HepG2 (cell line): ENCODE data around the gene VAMP8. TPM values are rescaled to one million over a fixed set of nuclear protein-coding genes. Genes with fewer than 3 reads are reported as not detected.
A peak's percentile ranks its signal among the peaks of the same experiment; 100 is the strongest.

Experiments used
- ADNP ChIP-seq: sonication (generic); formaldehyde crosslinking; IDR thresholded peaks from 2 replicates; pipeline ENCODE4 v1.4.0; 2020; ENCODE audit warnings: missing genetic modification reagents
- ARID4A ChIP-seq: sonication (generic); formaldehyde crosslinking; IDR thresholded peaks from 2 replicates; pipeline ENCODE4 v1.5.0; 2020; ENCODE audit warnings: mild to moderate bottlenecking, missing genetic modification reagents, borderline replicate concordance
- ATF7 ChIP-seq, 2 experiments: fragments of 450-650 bp in 1 of 2; sonication (generic) in 1 of 2; formaldehyde crosslinking in 1 of 2; IDR thresholded peaks; 2 replicates each; pipeline versions ENCODE4 v1.4.0 to v1.6.1; 2016 to 2020; ENCODE audit warnings: antibody characterized with exemption in 1 of 2, mild to moderate bottlenecking in 1 of 2, missing genetic modification reagents in 1 of 2
- HCFC1 ChIP-seq: fragments of 150-350 bp; IDR thresholded peaks from 2 replicates; pipeline ENCODE4 v1.6.1; 2014; ENCODE audit warnings: low read depth, low read length
- HDAC1 ChIP-seq: sonication (generic); formaldehyde crosslinking; IDR thresholded peaks from 2 replicates; pipeline ENCODE4 v1.5.1; 2020; ENCODE audit warnings: mild to moderate bottlenecking, missing genetic modification reagents
- ISL2 ChIP-seq: sonication (generic); formaldehyde crosslinking; IDR thresholded peaks from 2 replicates; pipeline ENCODE4 v1.5.0; 2020; ENCODE audit warnings: missing genetic modification reagents
- KAT2B ChIP-seq: fragments of 150-350 bp; IDR thresholded peaks from 2 replicates; pipeline ENCODE4 v1.6.1; 2014; ENCODE audit warnings: low read depth, low read length, borderline replicate concordance
- KAT7 ChIP-seq: IDR thresholded peaks from 2 replicates; pipeline ENCODE4 v1.6.1; 2018; ENCODE audit warnings: borderline replicate concordance, missing compliant biosample characterization
- KMT2B ChIP-seq: IDR thresholded peaks from 2 replicates; pipeline ENCODE4 v1.6.1; 2016; ENCODE audit warnings: missing genetic modification reagents, missing compliant biosample characterization
- MTF2 ChIP-seq: sonication (generic); formaldehyde crosslinking; IDR thresholded peaks from 2 replicates; pipeline ENCODE4 v1.5.0; 2020; ENCODE audit warnings: missing genetic modification reagents, borderline replicate concordance
- MZF1 ChIP-seq: sonication (generic); formaldehyde crosslinking; IDR thresholded peaks from 2 replicates; pipeline ENCODE4 v1.8.1; 2023; ENCODE audit warnings: mild to moderate bottlenecking, missing genetic modification reagents, borderline replicate concordance
- NR2F2 ChIP-seq: IDR thresholded peaks from 2 replicates; pipeline ENCODE4 v1.6.1; 2012; ENCODE audit warnings: low read depth, inconsistent platforms, borderline replicate concordance
- PAXIP1 ChIP-seq: sonication (generic); formaldehyde crosslinking; conservative IDR thresholded peaks from 2 replicates; pipeline ENCODE4 v1.4.0; 2020; ENCODE audit warnings: mild to moderate bottlenecking, missing genetic modification reagents, moderate library complexity
- POLR2AphosphoS2 ChIP-seq: IDR thresholded peaks from 2 replicates; pipeline ENCODE4 v1.6.1; 2011; ENCODE audit warnings: low read depth, low read length, improper control_type of control experiment
- PRPF4 ChIP-seq: fragments of 200-400 bp; formaldehyde crosslinking; IDR thresholded peaks from 2 replicates; pipeline ENCODE4 v1.6.1; 2016; ENCODE audit warnings: low read length, low read depth; ENCODE audit not compliant: poor library complexity, severe bottlenecking
- RAD51 ChIP-seq: fragments of 450-650 bp; IDR thresholded peaks from 2 replicates; pipeline ENCODE4 v1.6.1; 2016; ENCODE audit warnings: borderline replicate concordance
- ZFP1 ChIP-seq: IDR thresholded peaks from 2 replicates; pipeline ENCODE4 v1.6.1; 2016
- ZNF451 ChIP-seq: sonication (generic); formaldehyde crosslinking; IDR thresholded peaks from 2 replicates; pipeline ENCODE4 v1.5.0; 2020; ENCODE audit warnings: mild to moderate bottlenecking, missing genetic modification reagents
- ZNF577 ChIP-seq: sonication (generic); formaldehyde crosslinking; IDR thresholded peaks from 2 replicates; pipeline ENCODE4 v1.4.0; 2020; ENCODE audit warnings: mild to moderate bottlenecking, low read depth, missing genetic modification reagents, borderline replicate concordance
- ZNF580 ChIP-seq: IDR thresholded peaks from 2 replicates; pipeline ENCODE4 v1.6.1; 2016; ENCODE audit warnings: low read depth, borderline replicate concordance
- ZNF644 ChIP-seq: IDR thresholded peaks from 2 replicates; pipeline ENCODE4 v1.6.1; 2016; ENCODE audit warnings: low read depth
- ZSCAN31 ChIP-seq: sonication (generic); formaldehyde crosslinking; IDR thresholded peaks from 2 replicates; pipeline ENCODE4 v1.5.0; 2020; ENCODE audit warnings: low read depth, mild to moderate bottlenecking, missing genetic modification reagents
- ZZZ3 ChIP-seq: sonication (generic); formaldehyde crosslinking; IDR thresholded peaks from 2 replicates; pipeline ENCODE4 v1.4.0; 2020; ENCODE audit warnings: missing genetic modification reagents, mild to moderate bottlenecking, borderline replicate concordance
- polyA plus RNA-seq, 8 experiments: library from polyadenylated mRNA; depleted of rRNA in 3 of 8; stranded (reverse) in 7 of 8; unstranded in 1 of 8; fragments of >200 nt; fragmentation: Illumina TruSeq in 4 of 8; extraction: Trizol in 4 of 8; gene quantifications; 2 replicates each; pipeline versions ENCODE4 v1.2.1 to v1.2.3, GENCODE V29; 2011 to 2016; ENCODE audit warnings: low read depth in 4 of 8, missing spikeins in 1 of 8, mixed read lengths in 1 of 8; ENCODE audit not compliant: insufficient read depth in 1 of 8
- total RNA-seq, 5 experiments: library from RNA; depleted of rRNA; stranded (reverse); fragments of >200 nt; fragmentation: Illumina TruSeq; extraction: Trizol; gene quantifications; 2 replicates each; pipeline ENCODE4 v1.2.3, GENCODE V29; 2016; ENCODE audit warnings: low read depth in 1 of 5

Gene VAMP8
- total and polyA plus RNA-seq, 2 of the 13 experiments (the other 11 are each of a cell fraction or from before 2014, with no cell fraction given): 83.3 to 157 TPM

- no peak for TF ChIP-seq ZZZ3 (CRISPR knock-in tag)
- no peak for TF ChIP-seq PRPF4
- peak; percentile 90 for TF ChIP-seq ARID4A
- 0 out of 2 replicates have a peak, but pooled peaks have one; percentile 4 for TF ChIP-seq ZFP1 (CRISPR knock-in tag)
- peak; percentile 88 for TF ChIP-seq HCFC1
- peak; percentile 48; the same call in 1 of the 2 replicates for TF ChIP-seq NR2F2
- TF ChIP-seq KMT2B (CRISPR knock-in tag): 0 out of 2 replicates have a peak, but pooled peaks have one; percentile 10
- no peak for TF ChIP-seq POLR2AphosphoS2
- no peak for TF ChIP-seq ZNF644 (CRISPR knock-in tag)
- peak; percentile 83 for TF ChIP-seq HDAC1 (CRISPR knock-in tag)
- TF ChIP-seq MTF2 (CRISPR knock-in tag): peak; percentile 60; the same call in 1 of the 2 replicates
- no peak for TF ChIP-seq KAT2B
- TF ChIP-seq KAT7 (CRISPR knock-in tag): no peak; the same call in 1 of the 2 replicates
- peak; percentile 71; the same call in 1 of the 2 replicates for TF ChIP-seq ZSCAN31 (CRISPR knock-in tag)
- TF ChIP-seq RAD51: no peak
- no peak for TF ChIP-seq ISL2 (CRISPR knock-in tag)
- TF ChIP-seq ZNF580 (CRISPR knock-in tag): peak; percentile 58; the same call in 1 of the 2 replicates
- no peak for TF ChIP-seq ATF7 (IDR thresholded peaks at IDR 0.05)
- TF ChIP-seq ATF7 (CRISPR knock-in tag; IDR thresholded peaks at IDR 0.05): no peak
- TF ChIP-seq MZF1 (CRISPR knock-in tag): no peak
- TF ChIP-seq ZNF577 (CRISPR knock-in tag): no peak
- no peak for TF ChIP-seq ADNP (CRISPR knock-in tag)
- no peak for TF ChIP-seq PAXIP1 (CRISPR knock-in tag)
- peak; percentile 87; the same call in 1 of the 2 replicates for TF ChIP-seq ZNF451
Observed at GRCh38 chr2:85602476-85603234, 25.3 kb downstream of the VAMP8 start, which contains the start of gene TMEM150A (continued).
